ENCODE data around the gene TRPT1.
"Not testable (repeated sequence)": the region's sequence is repeated elsewhere in the genome, so short reads cannot be mapped to it uniquely, and the experiment has no call there.

The TRPT1 gene

GRCh38 chr11:64258356-64258755 is 32.4 kb upstream of the TRPT1 start:
- no peak for DNase-seq

- no peak for DNase-seq
Measured at GRCh38 chr11:64256300-64256699, 30.3 kb upstream of the TRPT1 start.

GRCh38 chr11:64255135-64256128 is 29.4 kb upstream of the TRPT1 start:
- DNase-seq: no peak

GRCh38 chr11:64254326-64254725 is 28.3 kb upstream of the TRPT1 start:
- DNase-seq: no peak

- DNase-seq: no peak
Measured at GRCh38 chr11:64253481-64253880, 27.5 kb upstream of the TRPT1 start.

- no peak for DNase-seq
Measured at GRCh38 chr11:64253043-64253442, 27.1 kb upstream of the TRPT1 start.

GRCh38 chr11:64252003-64252872 is 26.3 kb upstream of the TRPT1 start:
- DNase-seq: no peak

- no peak for DNase-seq
Measured at GRCh38 chr11:64251753-64252002, 25.7 kb upstream of the TRPT1 start.

- no peak for DNase-seq
Measured at GRCh38 chr11:64251016-64251752, 25.2 kb upstream of the TRPT1 start, which contains the start of gene PLCB3. TSS of gene PLCB3 (plus strand) at chr11:64251530. CDS start at chr11:64251650, 120 bp downstream.

- DNase-seq: no peak
Measured at GRCh38 chr11:64250415-64251015, 24.5 kb upstream of the TRPT1 start.

- DNase-seq: no peak
Measured at GRCh38 chr11:64249563-64250414, 23.8 kb upstream of the TRPT1 start.

GRCh38 chr11:64249038-64249437 is 23.1 kb upstream of the TRPT1 start:
- no peak for DNase-seq

- no peak for DNase-seq
Measured at GRCh38 chr11:64248578-64248977, 22.6 kb upstream of the TRPT1 start.

GRCh38 chr11:64247729-64248531 is 21.9 kb upstream of the TRPT1 start:
- DNase-seq: no peak

- peak; percentile 23 for DNase-seq
Measured at GRCh38 chr11:64246871-64247728, 21.1 kb upstream of the TRPT1 start, which contains the start of gene PPP1R14B. TSS of gene PPP1R14B (minus strand) at chr11:64246943. CDS start at chr11:64246673, 270 bp downstream.

- not testable (repeated sequence) for DNase-seq
Measured at GRCh38 chr11:64246621-64246870, 20.6 kb upstream of the TRPT1 start.

GRCh38 chr11:64245797-64246620 is 20.0 kb upstream of the TRPT1 start:
- no peak for DNase-seq

GRCh38 chr11:64245401-64245796 is 19.4 kb upstream of the TRPT1 start:
- no peak for DNase-seq

GRCh38 chr11:64244966-64245365 is 19.0 kb upstream of the TRPT1 start:
- no peak for DNase-seq

Data from SIG-M5 (cell line).